Ramos (cell line): ENCODE measurements around the gene TRIM40.
"Not testable (repeated sequence)": the region's sequence is repeated elsewhere in the genome, so short reads cannot be mapped to it uniquely, and the experiment has no call there.

Experiments
- in situ Hi-C: fragments of 300-500 bp; cut with MboI; formaldehyde crosslinking; loops from one replicate; pipeline ENCODE4 v1.14.3; 2022; ENCODE audit warnings: low sequenced_read_pairs; ENCODE audit not compliant: unreplicated experiment

The TRIM40 gene

GRCh38 chr6:30162265-30163089, 26.5 kb downstream of the TRIM40 start:
- in situ Hi-C loops: no loop called here

- in situ Hi-C loops: no loop called here
These were observed 27.4 kb downstream of the TRIM40 start, which contains the start of gene TRIM15 for GRCh38 chr6:30163090-30163917. Gene TRIM15 (plus strand): TSS chr6:30163546. CDS start chr6:30163685, 139 bp downstream.

- in situ Hi-C loops: no loop called here
These were observed 28.1 kb downstream of the TRIM40 start for GRCh38 chr6:30163918-30164654.

DNA sequence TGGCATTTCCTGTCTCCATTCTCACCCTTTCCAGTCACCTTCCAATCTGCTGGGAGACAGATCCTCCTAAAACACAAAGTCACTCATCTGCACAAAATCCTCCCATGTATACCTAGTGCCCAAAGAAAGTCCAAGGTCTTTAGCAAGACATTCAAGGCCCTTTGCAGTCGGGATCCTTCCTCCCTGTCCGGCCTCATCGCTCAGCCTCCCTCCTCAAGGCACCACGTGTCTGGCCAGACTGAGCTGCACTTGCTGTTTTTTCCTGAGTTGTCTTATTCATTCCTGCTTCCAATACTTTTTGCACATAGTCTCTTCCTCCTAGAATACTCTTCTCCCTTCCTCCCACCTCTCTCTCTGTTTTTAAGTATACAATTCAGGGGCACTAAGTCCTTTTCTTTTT, 28.8 kb downstream of the TRIM40 start:
- in situ Hi-C loops: no loop called here

- in situ Hi-C loops: not testable (repeated sequence)
These were observed 29.3 kb downstream of the TRIM40 start for GRCh38 chr6:30165238-30165637.

- in situ Hi-C loops: no loop called here
These were observed 31.2 kb downstream of the TRIM40 start for GRCh38 chr6:30167101-30167500.

DNA sequence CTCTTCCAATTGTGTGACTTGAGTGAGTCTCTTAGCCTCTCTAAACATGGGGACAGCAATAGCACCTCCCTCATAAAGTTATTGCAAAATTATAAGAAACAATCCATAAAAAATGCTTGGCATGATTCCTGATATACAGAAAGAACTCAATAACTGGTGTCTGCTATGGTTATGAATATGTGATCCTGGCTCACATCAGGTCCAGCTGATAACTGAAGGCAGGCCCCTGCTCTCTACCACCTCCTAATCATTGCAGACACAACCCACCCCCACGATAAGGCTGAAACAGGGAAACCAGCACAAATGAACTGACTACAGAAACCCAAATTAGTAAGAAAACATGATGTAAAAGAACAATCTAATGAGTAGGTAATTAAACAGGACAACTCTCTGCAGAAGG, 32.8 kb downstream of the TRIM40 start:
- in situ Hi-C loops: no loop called here

GRCh38 chr6:30169658-30170614, 34.0 kb downstream of the TRIM40 start:
- in situ Hi-C loops: no loop called here

- in situ Hi-C loops: no loop called here
These were observed 35.9 kb downstream of the TRIM40 start for GRCh38 chr6:30171677-30172471.

- in situ Hi-C loops: no loop called here
These were observed 36.7 kb downstream of the TRIM40 start for GRCh38 chr6:30172681-30173080.

DNA sequence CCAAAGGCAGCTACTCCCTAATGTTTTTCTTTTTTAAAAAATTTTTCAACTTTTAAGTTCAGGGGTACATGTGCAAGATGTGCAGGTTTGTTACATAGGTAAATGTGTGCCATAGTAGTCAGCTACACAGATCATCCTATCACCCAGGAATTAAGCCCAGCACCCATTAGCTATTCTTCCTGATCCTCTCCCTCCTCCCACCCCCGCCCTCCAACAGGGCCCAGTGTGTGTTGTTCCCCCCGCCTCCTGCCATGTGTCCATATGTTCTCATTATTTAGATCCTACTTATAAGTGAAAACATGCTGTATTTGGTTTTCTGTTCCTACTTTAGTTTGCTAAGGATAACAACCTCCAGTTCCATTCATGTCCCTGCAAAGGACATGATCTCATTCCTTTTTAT, 39.8 kb downstream of the TRIM40 start:
- in situ Hi-C loops: no loop called here

- in situ Hi-C loops: no loop called here
These were observed 42.9 kb downstream of the TRIM40 start for GRCh38 chr6:30178837-30179236.

DNA sequence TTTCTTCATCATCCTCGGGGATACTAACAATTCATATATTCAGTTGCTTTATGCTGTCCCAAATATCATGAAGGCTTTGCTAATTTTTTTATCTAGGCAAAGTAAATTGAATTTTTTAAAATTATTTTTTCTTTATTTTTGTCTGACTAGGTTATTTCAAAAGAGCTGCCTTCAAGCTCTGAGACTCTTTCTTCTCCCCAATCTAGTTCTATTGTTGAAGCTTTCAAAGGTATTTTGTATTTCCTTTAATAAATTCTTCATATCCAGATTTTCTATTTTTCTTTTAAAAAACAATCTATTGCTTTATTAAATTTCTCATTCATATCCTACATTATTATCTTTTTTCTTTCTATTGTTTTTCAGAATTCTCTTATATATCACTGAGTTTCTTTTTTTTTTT, 44.2 kb downstream of the TRIM40 start:
- in situ Hi-C loops: no loop called here

DNA sequence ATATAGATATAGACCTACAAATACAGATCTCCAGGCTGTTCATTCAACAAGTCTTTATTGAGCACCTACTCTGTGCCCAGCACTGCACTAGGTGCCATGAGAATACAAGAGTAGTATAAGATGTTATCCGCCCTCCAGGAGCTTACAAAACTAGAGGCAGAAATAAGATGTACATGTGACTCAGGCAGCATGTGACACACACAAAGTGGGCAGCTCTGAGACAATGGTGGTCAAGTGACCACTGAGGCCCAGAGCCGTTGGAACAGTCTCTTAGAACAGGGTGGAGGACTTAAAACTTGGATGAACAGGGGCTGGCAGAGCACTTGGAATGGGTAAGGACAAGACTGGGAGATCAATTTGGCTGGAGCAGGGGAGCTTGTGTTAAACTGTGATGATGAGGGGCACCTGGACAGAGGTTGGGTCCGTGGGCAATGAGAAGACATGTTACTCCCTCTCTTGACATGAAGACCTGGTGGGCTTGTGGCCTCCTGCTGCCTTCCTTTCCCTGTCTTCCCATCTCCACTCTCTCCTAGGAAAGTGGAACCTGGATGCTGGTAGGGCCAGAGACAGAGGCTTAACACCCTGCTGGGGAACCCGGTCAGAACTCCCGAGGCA, 48.6 kb downstream of the TRIM40 start:
- in situ Hi-C loops: no loop called here

DNA sequence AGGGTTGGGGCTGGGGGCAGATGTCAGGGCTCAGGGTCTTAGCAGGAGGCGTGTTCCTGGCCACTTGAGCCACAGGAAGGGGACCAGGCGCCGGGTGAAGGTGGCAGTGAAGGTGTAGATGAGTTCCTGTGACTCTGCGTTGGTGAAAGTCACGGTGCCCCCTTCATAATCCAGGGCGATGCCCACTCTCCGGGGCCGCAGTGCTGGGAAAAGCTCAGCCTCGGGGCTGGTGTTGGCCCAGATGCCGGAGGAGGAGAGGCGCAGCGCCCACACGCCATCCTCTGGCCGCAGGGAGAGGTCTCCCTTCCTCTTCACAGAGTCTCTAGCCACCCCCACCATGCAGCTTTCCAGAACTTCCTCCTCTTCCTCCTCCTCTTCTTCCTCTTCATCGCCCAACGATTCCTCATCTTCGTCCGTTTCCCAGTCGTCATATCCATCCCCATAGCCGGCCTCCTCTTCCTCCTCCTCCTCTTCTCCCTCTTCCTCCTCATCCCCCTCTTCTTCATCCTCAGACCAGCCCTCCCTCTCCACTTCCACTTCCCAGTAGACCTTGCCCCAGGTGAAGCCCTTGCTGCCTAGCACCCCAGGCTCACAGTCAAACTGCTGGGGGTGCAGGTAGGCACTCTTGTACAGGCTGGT, 50.0 kb downstream of the TRIM40 start:
- in situ Hi-C loops: no loop called here

GRCh38 chr6:30188541-30188940, 52.6 kb downstream of the TRIM40 start:
- in situ Hi-C loops: no loop called here

DNA sequence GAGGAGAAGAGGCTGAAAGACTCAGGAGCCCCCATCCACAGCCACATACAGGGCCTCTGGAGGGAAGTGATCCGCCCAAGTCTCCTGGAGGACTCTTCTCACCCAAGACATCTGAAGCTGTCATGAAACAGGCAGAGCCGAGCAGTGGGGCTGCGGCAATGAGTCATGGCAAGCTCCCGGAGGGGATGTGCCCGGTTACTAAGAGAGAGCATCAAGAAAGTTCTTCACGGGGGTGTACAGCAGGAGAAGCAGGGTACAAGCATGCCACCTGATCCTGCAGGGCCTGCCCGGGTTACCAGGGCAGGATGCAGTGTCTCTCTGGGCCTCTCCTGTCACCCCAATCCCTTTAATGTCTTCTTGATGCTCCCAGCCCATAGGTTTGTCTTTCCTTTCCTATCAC, 56.1 kb downstream of the TRIM40 start:
- in situ Hi-C loops: no loop called here
